H1 (cell line): ENCODE data around the gene VIPR2.

ENCODE experiments used
- BRCA1 ChIP-seq: IDR thresholded peaks from 2 replicates; pipeline ENCODE4 v1.6.1; 2012; ENCODE audit warnings: low read depth, low read length, improper control_type of control experiment
- CHD2 ChIP-seq: IDR thresholded peaks from 2 replicates; pipeline ENCODE4 v1.6.1; 2012; ENCODE audit warnings: low read length, improper control_type of control experiment
- EP300 ChIP-seq, 2 experiments: IDR thresholded peaks; 1 replicate in 1 of 2; 2 replicates in 1 of 2; pipeline ENCODE4 v1.6.1; 2011 to 2012; ENCODE audit warnings: low read depth in 2 of 2, low read length in 2 of 2, mild to moderate bottlenecking in 2 of 2, borderline replicate concordance in 1 of 2, inconsistent platforms in 1 of 2, moderate library complexity in 1 of 2
- RAD21 ChIP-seq, 2 experiments: IDR thresholded peaks in 1 of 2; conservative IDR thresholded peaks in 1 of 2; 2 replicates each; pipeline ENCODE4 v1.6.1; 2011; ENCODE audit warnings: low read depth in 2 of 2, low read length in 2 of 2, improper control_type of control experiment in 1 of 2, inconsistent platforms in 1 of 2, mild to moderate bottlenecking in 1 of 2, moderate library complexity in 1 of 2
- RNF2 ChIP-seq: fragments of 200-900, 300-1000 bp; sonication (generic); IDR thresholded peaks from 2 replicates; pipeline ENCODE4 v1.7.1; 2016; ENCODE audit warnings: borderline replicate concordance, low read depth, mild to moderate bottlenecking, antibody characterized with exemption, low read length; ENCODE audit not compliant: poor library complexity, severe bottlenecking; ENCODE audit errors: missing control alignments
- SRF ChIP-seq: IDR thresholded peaks from 2 replicates; pipeline ENCODE4 v1.6.1; 2011; ENCODE audit warnings: mild to moderate bottlenecking, low read depth, low read length, moderate library complexity
- TF ChIP-seq, protein P1 (sequence below), 3 experiments: IDR thresholded peaks; 1 replicate in 2 of 3; 2 replicates in 1 of 3; pipeline versions ENCODE4 v1.5.1 to v1.6.1; 2011; ENCODE audit warnings: low read length in 3 of 3, mild to moderate bottlenecking in 3 of 3, inconsistent platforms in 2 of 3, low read depth in 1 of 3, moderate library complexity in 1 of 3; ENCODE audit not compliant: insufficient read depth in 1 of 3; ENCODE audit errors: control extremely low read depth in 1 of 3

DNA sequence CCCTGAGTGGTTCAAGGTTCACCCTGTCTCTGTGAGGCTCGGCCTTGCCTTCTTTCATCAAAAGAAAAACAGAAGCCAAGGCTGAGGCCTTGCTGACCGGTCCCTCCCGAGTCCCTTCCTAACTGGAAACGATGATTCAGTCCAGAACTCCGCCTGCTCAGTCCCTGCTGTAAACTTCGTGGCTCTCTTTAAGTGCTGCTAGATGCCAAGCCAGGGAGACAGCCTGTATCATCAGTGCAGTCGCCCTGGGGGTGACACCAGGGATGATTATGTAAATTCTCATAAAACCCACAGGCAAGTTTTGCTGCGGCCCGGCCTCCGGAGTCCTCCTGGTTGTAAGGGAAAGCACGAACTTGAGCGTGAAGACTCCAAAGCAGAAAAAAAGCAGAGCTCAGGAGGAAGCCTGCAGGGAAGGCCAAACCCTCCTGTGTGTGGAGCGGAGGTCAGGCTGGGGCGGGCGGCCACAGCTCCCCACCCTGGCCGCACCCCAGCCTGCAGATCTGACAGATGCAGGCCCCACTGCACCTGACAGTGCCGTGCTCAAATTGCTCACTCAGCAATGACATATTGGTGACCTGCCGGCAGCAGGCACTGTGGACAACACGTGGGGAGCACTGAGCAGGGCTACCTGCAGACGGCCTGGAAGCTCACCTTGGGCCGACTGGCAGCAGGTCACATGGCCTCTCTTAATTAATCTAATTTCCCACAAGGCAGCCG is 164.9 kb downstream of the VIPR2 start:
- TF ChIP-seq SRF (no peak), BRCA1 (no peak), CHD2 (no peak), EP300 (IDR thresholded peaks at IDR 0.05; ENCODE audit: borderline replicate concordance in 1 of 2, low read depth in 2 of 2, low read length in 2 of 2) (no peak), RNF2 (no peak), RAD21 (IDR thresholded peaks at IDR 0.05 in 1 of 2, conservative IDR thresholded peaks at IDR 0.05 in 1 of 2; ENCODE audit: low read depth in 2 of 2, low read length in 2 of 2) (no peak)
- TF ChIP-seq, protein P1, sequence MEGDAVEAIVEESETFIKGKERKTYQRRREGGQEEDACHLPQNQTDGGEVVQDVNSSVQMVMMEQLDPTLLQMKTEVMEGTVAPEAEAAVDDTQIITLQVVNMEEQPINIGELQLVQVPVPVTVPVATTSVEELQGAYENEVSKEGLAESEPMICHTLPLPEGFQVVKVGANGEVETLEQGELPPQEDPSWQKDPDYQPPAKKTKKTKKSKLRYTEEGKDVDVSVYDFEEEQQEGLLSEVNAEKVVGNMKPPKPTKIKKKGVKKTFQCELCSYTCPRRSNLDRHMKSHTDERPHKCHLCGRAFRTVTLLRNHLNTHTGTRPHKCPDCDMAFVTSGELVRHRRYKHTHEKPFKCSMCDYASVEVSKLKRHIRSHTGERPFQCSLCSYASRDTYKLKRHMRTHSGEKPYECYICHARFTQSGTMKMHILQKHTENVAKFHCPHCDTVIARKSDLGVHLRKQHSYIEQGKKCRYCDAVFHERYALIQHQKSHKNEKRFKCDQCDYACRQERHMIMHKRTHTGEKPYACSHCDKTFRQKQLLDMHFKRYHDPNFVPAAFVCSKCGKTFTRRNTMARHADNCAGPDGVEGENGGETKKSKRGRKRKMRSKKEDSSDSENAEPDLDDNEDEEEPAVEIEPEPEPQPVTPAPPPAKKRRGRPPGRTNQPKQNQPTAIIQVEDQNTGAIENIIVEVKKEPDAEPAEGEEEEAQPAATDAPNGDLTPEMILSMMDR (IDR thresholded peaks at IDR 0.05; ENCODE audit: control extremely low read depth in 1 of 3, insufficient read depth in 1 of 3, low read depth in 1 of 3, low read length in 3 of 3) = no peak
